HL-60 (cell line): ENCODE measurements around the gene TGFBR3.

Experiments
- CTCF ChIP-seq: IDR thresholded peaks from one replicate; pipeline ENCODE4 v1.5.1; 2011; ENCODE audit warnings: low read length, control low read depth, inconsistent platforms; ENCODE audit not compliant: insufficient read depth
- GABPA ChIP-seq: IDR thresholded peaks from 2 replicates; pipeline ENCODE4 v1.6.1; 2012; ENCODE audit warnings: low read depth

- no peak for TF ChIP-seq CTCF
- no peak for TF ChIP-seq GABPA
These were observed 90.2 kb downstream of the TGFBR3 start for GRCh38 chr1:91795591-91796389.
